Measurements from ENCODE around the gene SLC18B1.
"Not testable (repeated sequence)": the region's sequence is repeated elsewhere in the genome, so short reads cannot be mapped to it uniquely, and the experiment has no call there.

The SLC18B1 gene

DNA sequence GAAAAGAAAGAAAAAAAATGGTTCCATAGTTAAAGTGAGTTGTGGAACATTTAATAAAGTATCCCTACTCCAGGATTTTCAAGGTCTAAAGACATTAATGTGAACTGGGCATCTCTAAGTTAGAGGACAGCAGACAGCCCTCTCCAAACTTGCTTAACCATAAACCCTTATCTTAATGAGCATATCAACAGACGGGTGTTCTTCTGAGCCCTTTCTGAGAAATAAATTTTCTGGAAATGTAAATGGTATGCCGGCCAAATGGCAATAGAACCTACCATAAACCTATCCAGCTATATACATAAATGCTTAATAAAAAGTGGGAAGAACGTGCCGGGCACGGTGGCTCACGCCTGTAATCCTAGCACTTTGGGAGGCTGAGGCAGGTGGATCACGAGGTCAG lies 12.5 kb downstream of the SLC18B1 start:
- H4K20me1 ChIP-seq (ENCODE audit: insufficient read depth, low read length), result no peaks in the 10 kb centered on the region
- H3K36me3 ChIP-seq (ENCODE audit: insufficient read depth, low read length), result no peaks in the 10 kb centered on the region
- no peaks in the 10 kb centered on the region for H3K4me1 ChIP-seq (ENCODE audit: insufficient read depth, low read length)
- H2AFZ ChIP-seq (ENCODE audit: low read depth, low read length), result no peak overlapping the region
- no peak overlapping the region for H3K27ac ChIP-seq (ENCODE audit: low read length)
- DNase-seq (no peak), ATAC-seq (ENCODE audit: insufficient read depth, low read depth) (no peak)
- H3K79me2 ChIP-seq (ENCODE audit: insufficient read depth, low read length), result no peaks in the 10 kb centered on the region
- H3K9me3 ChIP-seq (ENCODE audit: insufficient read depth, low read length, severe bottlenecking), result no peaks in the 10 kb centered on the region
- TF ChIP-seq EZH2 (IDR thresholded peaks at IDR 0.05; ENCODE audit: borderline replicate concordance, low read depth, low read length, severe bottlenecking), result no peak
- TF ChIP-seq, protein P1, sequence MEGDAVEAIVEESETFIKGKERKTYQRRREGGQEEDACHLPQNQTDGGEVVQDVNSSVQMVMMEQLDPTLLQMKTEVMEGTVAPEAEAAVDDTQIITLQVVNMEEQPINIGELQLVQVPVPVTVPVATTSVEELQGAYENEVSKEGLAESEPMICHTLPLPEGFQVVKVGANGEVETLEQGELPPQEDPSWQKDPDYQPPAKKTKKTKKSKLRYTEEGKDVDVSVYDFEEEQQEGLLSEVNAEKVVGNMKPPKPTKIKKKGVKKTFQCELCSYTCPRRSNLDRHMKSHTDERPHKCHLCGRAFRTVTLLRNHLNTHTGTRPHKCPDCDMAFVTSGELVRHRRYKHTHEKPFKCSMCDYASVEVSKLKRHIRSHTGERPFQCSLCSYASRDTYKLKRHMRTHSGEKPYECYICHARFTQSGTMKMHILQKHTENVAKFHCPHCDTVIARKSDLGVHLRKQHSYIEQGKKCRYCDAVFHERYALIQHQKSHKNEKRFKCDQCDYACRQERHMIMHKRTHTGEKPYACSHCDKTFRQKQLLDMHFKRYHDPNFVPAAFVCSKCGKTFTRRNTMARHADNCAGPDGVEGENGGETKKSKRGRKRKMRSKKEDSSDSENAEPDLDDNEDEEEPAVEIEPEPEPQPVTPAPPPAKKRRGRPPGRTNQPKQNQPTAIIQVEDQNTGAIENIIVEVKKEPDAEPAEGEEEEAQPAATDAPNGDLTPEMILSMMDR (IDR thresholded peaks at IDR 0.05; ENCODE audit: borderline replicate concordance, extremely low read depth, low read length, poor library complexity, severe bottlenecking), result no peak
- no peak overlapping the region for H3K4me2 ChIP-seq (ENCODE audit: insufficient read depth, low read length)
- no peak overlapping the region for H3K4me3 ChIP-seq (ENCODE audit: low read depth in 1 of 2, low read length in 2 of 2)
- no peak overlapping the region for H3K9ac ChIP-seq (ENCODE audit: low read depth, low read length)
- H3K27me3 ChIP-seq (ENCODE audit: insufficient read depth, low read length, poor library complexity), result no peaks in the 10 kb centered on the region

DNA sequence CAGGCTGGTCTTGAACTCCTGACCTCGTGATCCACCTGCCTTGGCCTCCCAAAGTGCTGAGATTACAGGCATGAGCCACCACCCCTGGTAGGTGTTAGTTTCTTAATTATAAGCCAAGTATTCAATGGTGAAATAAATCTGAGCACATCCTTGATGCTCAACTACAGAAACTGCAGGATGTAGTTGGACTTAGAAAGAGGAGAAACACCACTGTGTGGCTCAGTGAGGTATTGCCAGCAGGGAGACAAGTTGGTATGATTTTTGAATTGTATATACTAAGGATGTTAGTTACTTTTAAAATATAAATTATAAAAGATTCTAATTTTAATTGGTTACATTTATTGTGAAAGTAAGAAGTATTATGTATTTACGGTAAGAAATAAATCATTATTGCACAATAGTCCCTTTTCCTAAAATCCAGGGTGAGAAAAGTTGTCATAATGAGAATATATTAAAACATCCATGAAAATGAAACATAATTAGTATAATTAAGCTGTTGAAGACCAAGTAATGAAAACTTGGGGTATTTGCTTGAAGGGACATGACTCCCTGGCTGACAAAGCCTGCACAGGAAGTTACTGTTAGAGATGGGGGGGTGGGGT lies 17.6 kb downstream of the SLC18B1 start:
- Histone ChIP-seq H3K79me2 (ENCODE audit: insufficient read depth, low read length) (no peaks in the 10 kb centered on the region), H4K20me1 (ENCODE audit: insufficient read depth, low read length) (no peaks in the 10 kb centered on the region), H3K4me3 (ENCODE audit: low read depth in 1 of 2, low read length in 2 of 2) (no peak overlapping the region), H3K4me1 (ENCODE audit: insufficient read depth, low read length) (no peaks in the 10 kb centered on the region), H3K36me3 (ENCODE audit: insufficient read depth, low read length) (no peaks in the 10 kb centered on the region), H3K27me3 (ENCODE audit: insufficient read depth, low read length, poor library complexity) (no peaks in the 10 kb centered on the region), H3K9me3 (ENCODE audit: insufficient read depth, low read length, severe bottlenecking) (no peaks in the 10 kb centered on the region), H3K27ac (ENCODE audit: low read length) (no peak overlapping the region), H2AFZ (ENCODE audit: low read depth, low read length) (no peak overlapping the region), H3K4me2 (ENCODE audit: insufficient read depth, low read length) (no peak overlapping the region), H3K9ac (ENCODE audit: low read depth, low read length) (no peak overlapping the region)
- ATAC-seq (ENCODE audit: insufficient read depth, low read depth), result peak; percentile 54; the same call in 1 of the 3 replicates
- TF ChIP-seq, protein P1 (IDR thresholded peaks at IDR 0.05; ENCODE audit: borderline replicate concordance, extremely low read depth, low read length, poor library complexity, severe bottlenecking), result peak; percentile 47
- TF ChIP-seq EZH2 (IDR thresholded peaks at IDR 0.05; ENCODE audit: borderline replicate concordance, low read depth, low read length, severe bottlenecking), result no peak
- DNase-seq, result no peak

DNA sequence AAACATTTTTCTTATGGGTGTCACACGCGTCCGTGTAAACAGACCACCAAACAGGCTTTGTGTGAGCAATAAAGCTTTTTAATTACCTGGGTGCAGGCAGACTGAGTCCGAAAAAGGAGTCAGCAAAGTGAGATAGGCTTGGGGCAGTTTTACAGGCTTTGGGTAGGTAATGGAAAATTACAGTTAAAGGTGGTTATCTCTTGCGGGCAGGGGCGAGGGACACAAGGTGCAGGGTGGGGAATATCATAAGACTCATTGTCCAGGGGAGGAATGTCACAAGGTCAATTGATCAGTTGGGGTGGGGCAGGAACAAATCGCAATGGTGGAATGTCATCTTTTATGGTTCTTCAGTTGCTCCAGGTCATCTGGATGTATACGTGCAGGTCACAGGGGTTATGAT lies 20.6 kb downstream of the SLC18B1 start:
- not testable (repeated sequence) for H3K27ac ChIP-seq (ENCODE audit: low read length); DNase-seq; H3K9me3 ChIP-seq (ENCODE audit: insufficient read depth, low read length, severe bottlenecking); H3K27me3 ChIP-seq (ENCODE audit: insufficient read depth, low read length, poor library complexity); H3K4me2 ChIP-seq (ENCODE audit: insufficient read depth, low read length); H3K4me1 ChIP-seq (ENCODE audit: insufficient read depth, low read length); H4K20me1 ChIP-seq (ENCODE audit: insufficient read depth, low read length); H2AFZ ChIP-seq (ENCODE audit: low read depth, low read length); H3K36me3 ChIP-seq (ENCODE audit: insufficient read depth, low read length); H3K79me2 ChIP-seq (ENCODE audit: insufficient read depth, low read length); ATAC-seq (ENCODE audit: insufficient read depth, low read depth); H3K9ac ChIP-seq (ENCODE audit: low read depth, low read length); H3K4me3 ChIP-seq (ENCODE audit: low read depth in 1 of 2, low read length in 2 of 2)

DNA sequence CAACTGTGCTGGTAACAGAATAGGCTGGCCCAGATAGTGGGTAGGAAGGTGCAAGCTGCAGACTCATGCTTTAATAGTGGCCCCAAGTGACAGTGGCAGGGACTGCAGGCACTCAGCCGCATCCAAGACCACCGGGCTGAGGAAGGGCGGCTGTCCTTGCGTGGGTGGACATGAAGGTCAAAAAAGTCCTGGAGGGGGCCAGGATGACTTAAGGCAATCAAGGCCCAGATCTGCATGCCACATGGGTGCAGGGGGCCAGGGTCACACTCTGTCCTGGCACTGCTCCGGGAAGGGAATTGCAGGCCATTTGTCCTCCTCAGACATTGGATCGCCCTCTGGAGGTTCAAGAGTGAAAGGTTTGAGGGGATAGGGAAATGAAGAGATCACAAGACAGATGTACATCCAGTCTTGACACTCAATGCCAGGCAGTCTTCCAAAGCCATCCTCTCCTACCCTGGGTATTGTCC lies 30.4 kb downstream of the SLC18B1 start:
- Histone ChIP-seq H3K36me3 (ENCODE audit: insufficient read depth, low read length) (no peaks in the 10 kb centered on the region), H3K4me1 (ENCODE audit: insufficient read depth, low read length) (0 out of 2 replicates have a peak, but pooled peaks cover 4% of the 10 kb centered on the region), H3K79me2 (ENCODE audit: insufficient read depth, low read length) (no peaks in the 10 kb centered on the region), H3K27ac (ENCODE audit: low read length) (no peak overlapping the region), H3K4me3 (ENCODE audit: low read depth in 1 of 2, low read length in 2 of 2) (no peak overlapping the region), H2AFZ (ENCODE audit: low read depth, low read length) (no peak overlapping the region), H3K27me3 (ENCODE audit: insufficient read depth, low read length, poor library complexity) (no peaks in the 10 kb centered on the region), H3K9me3 (ENCODE audit: insufficient read depth, low read length, severe bottlenecking) (no peaks in the 10 kb centered on the region), H3K9ac (ENCODE audit: low read depth, low read length) (no peak overlapping the region), H3K4me2 (ENCODE audit: insufficient read depth, low read length) (no peak overlapping the region), H4K20me1 (ENCODE audit: insufficient read depth, low read length) (no peaks in the 10 kb centered on the region)
- ATAC-seq (ENCODE audit: insufficient read depth, low read depth), result no peak
- no peak for TF ChIP-seq EZH2 (IDR thresholded peaks at IDR 0.05; ENCODE audit: borderline replicate concordance, low read depth, low read length, severe bottlenecking)
- TF ChIP-seq, protein P1 (IDR thresholded peaks at IDR 0.05; ENCODE audit: borderline replicate concordance, extremely low read depth, low read length, poor library complexity, severe bottlenecking), result peak; percentile 22
- no peak for DNase-seq

Measured in DND-41 (cell line).